ENCODE data around the gene MYNN. TPM values are rescaled to one million over a fixed set of nuclear protein-coding genes. Genes with fewer than 3 reads are reported as not detected.

Gene MYNN
- total and polyA plus RNA-seq, 4 donors = 4.2 to 11.6 (median 9.1) TPM

GRCh38 chr3:169781209-169781855 lies 8.1 kb downstream of the MYNN start:
- 83% methylated on average over 4 of the region's 4 CpGs for WGBS
- H3K4me3 ChIP-seq (ENCODE audit: low read depth in 1 of 3, low read length in 3 of 3) = no peak overlapping the region
- DNase-seq (ENCODE audit: low spot score) = no peak
- H3K27me3 ChIP-seq (ENCODE audit: control insufficient read depth in 4 of 4, insufficient read depth in 4 of 4, low read length in 3 of 4) = no peaks in the 10 kb centered on the region
- no peaks in the 10 kb centered on the region for H3K9me3 ChIP-seq (ENCODE audit: control insufficient read depth in 4 of 4, low read length in 3 of 4)
- H3K36me3 ChIP-seq (ENCODE audit: control insufficient read depth in 4 of 4, insufficient read depth in 3 of 4, low read depth in 1 of 4, low read length in 3 of 4) = peaks cover 7 to 76% (median 55%) of the 10 kb centered on the region in 4 donors
- no peak overlapping the region for H3K27ac ChIP-seq (ENCODE audit: low read depth in 1 of 2, low read length in 2 of 2)
- TF ChIP-seq ZBTB33 (IDR thresholded peaks at IDR 0.05) = no peak
- no peak for TF ChIP-seq FOXA1 (IDR thresholded peaks at IDR 0.05)
- no peak overlapping the region for H3K9ac ChIP-seq (ENCODE audit: low read depth in 1 of 2, low read length in 2 of 2)
- no peaks in the 10 kb centered on the region for H3K4me1 ChIP-seq (ENCODE audit: control insufficient read depth in 4 of 4, insufficient read depth in 4 of 4, low read length in 3 of 4)

- TF ChIP-seq MAX (IDR thresholded peaks at IDR 0.05) = no peak
- no peak for TF ChIP-seq RAD21 (IDR thresholded peaks at IDR 0.05)
- TF ChIP-seq CTCF (IDR thresholded peaks at IDR 0.05; ENCODE audit: low read depth, low read length, missing input control) = no peak
- no peak for TF ChIP-seq HNF4A (conservative IDR thresholded peaks at IDR 0.05)
- TF ChIP-seq FOXA2 (IDR thresholded peaks at IDR 0.05) = no peak
- no peak for TF ChIP-seq EGR1 (IDR thresholded peaks at IDR 0.05; ENCODE audit: low read depth in 2 of 2)
- TF ChIP-seq JUND (IDR thresholded peaks at IDR 0.05) = no peak
- no peak for TF ChIP-seq HNF4G (IDR thresholded peaks at IDR 0.05)
- TF ChIP-seq ZBTB33 (IDR thresholded peaks at IDR 0.05) = no peak
- TF ChIP-seq GABPA (IDR thresholded peaks at IDR 0.05 in 1 of 2, conservative IDR thresholded peaks at IDR 0.05 in 1 of 2) = no peak
- TF ChIP-seq FOXA1 (IDR thresholded peaks at IDR 0.05) = no peak
- no peak for TF ChIP-seq REST (IDR thresholded peaks at IDR 0.05)
- no peak for TF ChIP-seq SP1 (IDR thresholded peaks at IDR 0.05)
- no peak for TF ChIP-seq YY1 (IDR thresholded peaks at IDR 0.05)
- no peak for TF ChIP-seq NR2F2 (IDR thresholded peaks at IDR 0.05)
- no peak for TF ChIP-seq RXRA (IDR thresholded peaks at IDR 0.05)
- H3K4me3 ChIP-seq (ENCODE audit: low read depth in 1 of 3, low read length in 3 of 3) = no peak overlapping the region
- H3K4me1 ChIP-seq (ENCODE audit: control insufficient read depth in 4 of 4, insufficient read depth in 4 of 4, low read length in 3 of 4) = no peaks in the 10 kb centered on the region
- H3K9ac ChIP-seq (ENCODE audit: low read depth in 1 of 2, low read length in 2 of 2) = no peak overlapping the region
- H3K27ac ChIP-seq (ENCODE audit: low read depth in 1 of 2, low read length in 2 of 2) = no peak overlapping the region
- H3K9me3 ChIP-seq (ENCODE audit: control insufficient read depth in 4 of 4, low read length in 3 of 4) = no peaks in the 10 kb centered on the region
- DNase-seq (ENCODE audit: low spot score) = no peak
- H3K36me3 ChIP-seq (ENCODE audit: control insufficient read depth in 4 of 4, insufficient read depth in 3 of 4, low read depth in 1 of 4, low read length in 3 of 4) = peaks cover 1 to 44% (median 37%) of the 10 kb centered on the region in 4 donors
- no peaks in the 10 kb centered on the region for H3K27me3 ChIP-seq (ENCODE audit: control insufficient read depth in 4 of 4, insufficient read depth in 4 of 4, low read length in 3 of 4)
- WGBS = 97% methylated on average over 4 of the region's 4 CpGs
Observed at GRCh38 chr3:169787120-169787519, 13.9 kb downstream of the MYNN start.

All from liver (tissue), 9 donors.